PC-9 (cell line): ENCODE results near the gene RNF43.

Experiments
- CTCF ChIP-seq: fragments of 200-600 bp; sonication (generic); conservative IDR thresholded peaks from 2 replicates; pipeline ENCODE4 v1.6.1; 2017; ENCODE audit warnings: mixed run types, antibody characterized with exemption, mild to moderate bottlenecking, moderate library complexity
- EZH2 ChIP-seq: fragments of 200-600 bp; sonication (generic); IDR thresholded peaks from 2 replicates; pipeline ENCODE4 v1.8.0; 2017; ENCODE audit warnings: antibody characterized with exemption, low read depth

DNA sequence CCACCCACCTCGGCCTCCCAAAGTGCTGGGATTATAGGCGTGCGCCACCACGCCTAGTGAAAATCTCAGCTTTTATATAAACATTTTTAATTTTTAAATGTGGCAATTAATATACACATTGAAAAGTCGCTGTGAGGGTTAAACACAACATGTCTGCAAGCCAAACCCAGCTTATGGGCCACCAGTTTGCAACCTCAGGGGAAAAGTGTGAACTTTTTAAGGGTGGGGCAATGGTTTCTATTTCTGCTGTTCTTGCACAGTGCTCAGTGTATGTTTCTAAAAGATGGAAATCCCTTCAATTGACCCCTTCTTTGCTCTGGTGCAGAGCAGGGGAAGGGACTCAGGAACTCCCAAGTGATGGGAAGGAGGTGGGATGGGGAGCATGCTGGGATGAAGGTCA, 47.0 kb downstream of the RNF43 start:
- no peak for TF ChIP-seq CTCF
- no peak for TF ChIP-seq EZH2
